HG03457 (cell line): ENCODE results near the gene TPD52L1.

Experiments used
- ATAC-seq: cut with Tn5 transposase; IDR thresholded peaks from one replicate; pipeline ENCODE4 v1.9.1; 2021; ENCODE audit warnings: moderate number of reproducible peaks; ENCODE audit not compliant: unreplicated experiment

Gene TPD52L1

DNA sequence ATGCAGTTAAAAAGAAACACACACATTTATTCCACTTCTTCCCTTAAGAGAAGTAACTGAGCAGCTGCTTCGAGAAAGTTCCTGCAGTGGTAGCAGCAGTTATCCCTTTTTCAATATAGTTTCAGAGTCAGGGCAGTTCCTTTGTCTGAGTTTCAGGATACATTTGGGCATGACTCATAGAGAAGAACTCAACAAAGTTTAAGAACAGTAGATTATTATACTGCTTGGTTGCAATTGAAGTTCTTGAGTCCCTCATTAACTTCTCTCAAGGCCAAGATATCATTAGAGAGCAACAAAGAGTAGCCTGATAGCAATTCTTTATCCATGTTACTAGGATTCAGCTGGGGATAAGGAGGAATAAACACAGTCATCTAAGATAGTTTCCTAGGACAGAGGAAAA lies 54.4 kb downstream of the TPD52L1 start:
- ATAC-seq = no peak

DNA sequence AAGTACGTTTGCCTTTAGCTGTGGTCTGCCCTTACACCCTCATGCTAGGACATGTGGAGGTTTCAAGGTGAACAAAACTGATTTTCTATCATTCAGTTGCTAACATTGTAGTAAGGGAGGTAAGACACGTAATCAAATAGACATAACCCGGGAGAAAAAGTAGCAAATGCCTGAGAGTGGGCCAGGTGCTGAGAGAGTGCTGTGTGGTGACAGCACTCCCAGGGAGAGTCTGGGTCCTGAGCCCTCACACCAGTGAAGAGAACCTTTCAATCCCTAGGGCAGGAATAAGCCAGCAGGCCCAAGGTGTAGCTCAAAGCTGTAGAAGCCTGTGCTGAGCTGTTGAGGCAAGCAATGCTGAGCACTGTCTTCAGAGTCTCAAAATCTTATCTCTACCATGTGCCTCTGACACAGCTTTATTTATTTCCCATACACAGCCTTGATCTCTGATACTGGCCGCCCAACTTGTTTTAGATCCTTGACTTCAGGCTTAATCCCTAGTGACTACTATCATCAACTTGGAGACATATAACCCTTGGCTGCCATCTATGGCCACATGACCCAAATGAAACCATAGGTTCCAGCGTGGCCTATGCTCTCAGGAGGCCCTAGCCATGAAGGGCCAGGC lies 55.2 kb downstream of the TPD52L1 start:
- ATAC-seq = no peak

DNA sequence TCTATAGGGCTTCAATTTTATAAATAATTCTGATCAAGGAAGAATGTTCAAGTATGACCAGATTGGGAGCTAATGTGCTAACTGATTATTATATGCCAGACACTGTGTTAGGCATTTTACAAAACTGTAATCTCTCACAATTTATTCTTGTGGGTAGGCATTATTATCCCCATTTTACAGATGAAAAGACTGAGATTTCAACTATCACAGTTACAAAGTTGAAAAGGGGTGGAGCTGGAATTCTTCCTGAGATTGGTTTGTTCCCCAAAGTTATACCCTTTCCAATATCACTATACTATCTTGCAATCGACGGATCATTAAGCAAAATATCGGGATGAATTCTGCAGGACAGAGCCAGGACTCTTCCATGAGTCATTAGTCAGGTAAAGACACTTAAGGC lies 57.1 kb downstream of the TPD52L1 start:
- no peak for ATAC-seq

DNA sequence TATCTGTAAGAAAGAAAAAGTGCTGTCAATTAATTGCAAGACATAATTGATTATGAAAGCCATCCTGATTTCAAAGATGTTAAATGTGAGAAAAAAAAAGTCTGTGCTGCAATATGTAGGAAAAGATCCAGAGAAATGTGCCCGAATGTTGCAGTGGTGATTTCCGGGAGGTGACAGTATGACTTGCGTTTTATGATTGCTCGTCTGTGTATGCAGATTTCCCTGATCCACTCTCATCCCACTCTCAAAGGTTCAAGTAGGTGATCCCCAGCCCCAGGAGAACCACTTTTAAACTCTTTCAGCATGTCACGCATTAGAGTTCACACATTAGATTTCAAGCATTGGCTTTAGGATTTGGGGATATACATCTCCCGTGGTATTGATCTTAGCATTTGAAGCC lies 57.8 kb downstream of the TPD52L1 start:
- ATAC-seq = no peak

DNA sequence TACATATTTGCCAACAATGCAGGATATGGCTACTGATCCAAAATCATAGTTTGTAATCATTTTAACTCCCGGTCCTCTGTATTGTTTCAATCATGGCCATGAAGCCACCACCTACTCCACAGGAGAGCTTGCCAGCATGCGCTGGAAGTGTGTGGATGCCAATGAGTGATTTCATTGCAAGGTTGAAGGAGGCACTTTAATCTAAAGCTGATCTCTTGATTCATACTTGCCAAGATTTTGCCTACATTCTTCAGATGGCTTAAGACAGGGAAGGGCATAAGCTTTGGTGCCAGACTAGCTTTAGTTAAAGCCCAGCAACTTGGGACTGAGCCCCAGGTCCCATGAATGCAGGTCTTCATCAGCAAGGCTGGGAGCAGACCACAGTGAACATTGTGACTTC lies 58.8 kb downstream of the TPD52L1 start:
- no peak for ATAC-seq

DNA sequence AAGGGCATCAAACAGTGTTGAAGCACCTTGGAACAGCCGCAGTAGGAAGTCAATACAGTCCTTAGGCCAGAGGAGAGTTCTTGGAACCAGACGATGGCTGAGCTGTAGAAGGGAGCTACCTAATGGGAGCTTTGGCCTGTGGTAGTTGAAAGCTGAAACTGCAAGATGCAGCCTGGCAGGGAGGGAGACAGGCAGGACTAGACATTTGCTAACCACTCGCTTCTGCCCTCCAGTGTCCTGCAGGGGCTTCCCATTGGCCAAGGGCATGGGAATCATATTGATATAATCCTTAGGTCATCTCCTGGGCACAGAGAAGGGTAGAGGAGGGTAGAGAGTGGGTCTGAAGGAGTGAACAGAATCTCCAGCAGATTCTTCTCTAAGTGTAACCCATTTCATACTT lies 60.4 kb downstream of the TPD52L1 start:
- ATAC-seq = no peak

DNA sequence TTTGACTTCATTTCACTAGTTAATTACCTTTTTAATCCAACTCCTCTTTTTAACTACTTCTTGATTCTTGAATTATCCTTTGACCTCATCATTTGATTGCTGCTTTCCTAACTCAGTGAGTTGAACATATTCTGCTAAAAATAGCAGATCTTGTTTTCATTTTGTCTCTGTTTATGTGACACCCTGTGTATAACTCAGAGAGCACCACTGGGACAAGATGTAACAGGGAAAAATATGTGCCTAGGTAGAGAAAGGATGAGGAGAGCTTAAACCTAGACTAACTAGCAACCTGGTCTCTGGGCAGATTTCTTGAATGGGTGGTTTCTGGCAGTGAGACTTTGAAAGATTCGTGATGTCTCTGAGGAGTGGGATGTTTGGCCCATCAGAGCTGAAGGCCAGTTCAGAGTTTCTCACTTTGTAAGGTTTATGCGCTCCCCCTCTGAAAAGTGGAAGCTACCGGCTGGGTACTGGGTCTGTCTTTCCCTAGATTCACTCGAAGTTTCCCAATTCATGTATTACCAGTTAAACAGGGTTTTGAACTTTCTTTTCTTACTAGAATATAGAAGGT lies 61.8 kb downstream of the TPD52L1 start:
- ATAC-seq = no peak

DNA sequence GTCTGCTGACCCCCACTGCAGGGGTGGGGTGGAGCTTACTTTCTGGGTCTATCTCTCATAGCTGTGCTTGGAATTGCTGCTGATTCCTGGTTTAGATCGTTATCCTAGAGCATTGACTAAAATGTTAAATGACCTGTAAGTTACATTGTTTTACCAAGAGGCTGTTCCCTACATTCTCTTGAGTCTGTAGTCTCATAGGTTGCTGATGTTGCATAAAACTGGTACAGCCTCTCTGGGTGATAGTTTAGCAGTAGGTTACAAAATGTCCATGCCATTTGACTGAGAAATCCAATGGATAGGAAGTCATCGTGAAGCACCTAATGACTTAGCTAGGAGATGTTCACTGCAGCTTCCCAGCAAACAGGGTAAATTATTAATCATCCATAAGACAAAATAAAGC lies 62.4 kb downstream of the TPD52L1 start:
- no peak for ATAC-seq

DNA sequence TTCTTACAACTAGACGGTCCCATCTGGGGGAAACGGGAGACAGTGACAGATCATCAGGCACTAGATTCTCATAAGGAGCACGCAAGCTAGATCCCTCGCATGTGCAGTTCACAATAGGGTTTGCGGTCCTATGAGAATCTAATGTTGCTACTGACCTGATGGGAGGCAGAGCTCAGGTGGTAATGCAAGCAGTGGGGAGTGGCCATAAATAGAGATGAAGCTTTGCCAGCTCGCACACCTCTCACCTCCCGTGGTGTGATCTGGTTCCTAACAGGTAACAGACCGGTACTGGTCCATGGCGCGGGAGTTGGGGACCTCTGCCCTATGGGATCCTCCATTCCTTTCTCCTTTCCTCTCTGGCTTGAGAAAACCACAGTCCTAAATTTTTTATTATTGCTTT lies 63.8 kb downstream of the TPD52L1 start:
- no peak for ATAC-seq

DNA sequence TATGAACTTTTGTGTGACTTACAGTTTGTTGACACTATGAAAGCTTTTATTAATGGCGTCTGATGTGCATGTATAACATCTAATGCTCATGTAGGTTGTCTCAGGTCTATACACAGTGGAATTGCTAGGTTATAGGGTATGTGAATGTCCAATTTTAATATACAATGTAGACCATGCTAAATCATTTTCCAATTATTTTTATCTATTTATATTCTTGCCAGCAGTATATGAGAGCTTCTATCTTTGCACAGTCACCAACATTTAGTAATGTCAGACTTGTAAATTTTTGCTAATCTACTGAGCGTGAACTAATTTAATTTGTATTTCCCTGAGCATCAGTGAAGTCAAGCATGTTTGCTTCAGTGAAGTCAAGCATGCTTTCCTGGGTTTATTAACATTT lies 64.4 kb downstream of the TPD52L1 start:
- ATAC-seq = no peak

DNA sequence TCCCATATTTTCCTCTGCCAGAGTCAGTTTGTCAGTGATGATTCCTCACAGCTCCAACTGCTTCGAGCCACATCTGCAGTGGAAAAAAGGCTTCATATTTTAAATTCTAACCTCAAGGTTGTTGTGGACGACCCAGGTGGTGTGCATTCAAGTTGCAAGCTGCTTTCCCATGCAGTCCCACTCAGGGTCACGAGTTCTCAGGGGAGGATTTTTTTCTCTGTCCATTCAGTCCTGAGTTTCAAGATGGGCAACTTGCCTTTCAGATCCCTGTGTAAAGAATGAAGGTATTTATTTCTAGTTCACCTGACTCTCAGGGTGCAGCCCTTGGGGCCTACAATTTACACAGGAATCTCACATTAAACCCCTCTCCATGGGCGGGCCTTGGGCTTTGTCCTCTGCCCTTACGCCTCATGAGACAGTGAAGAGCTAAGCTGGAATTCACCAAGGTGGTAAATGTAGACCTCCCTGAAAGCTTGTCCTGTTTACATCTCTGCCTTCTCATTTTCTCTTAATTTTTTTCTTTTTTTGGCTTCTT lies 65.9 kb downstream of the TPD52L1 start:
- ATAC-seq = no peak

DNA sequence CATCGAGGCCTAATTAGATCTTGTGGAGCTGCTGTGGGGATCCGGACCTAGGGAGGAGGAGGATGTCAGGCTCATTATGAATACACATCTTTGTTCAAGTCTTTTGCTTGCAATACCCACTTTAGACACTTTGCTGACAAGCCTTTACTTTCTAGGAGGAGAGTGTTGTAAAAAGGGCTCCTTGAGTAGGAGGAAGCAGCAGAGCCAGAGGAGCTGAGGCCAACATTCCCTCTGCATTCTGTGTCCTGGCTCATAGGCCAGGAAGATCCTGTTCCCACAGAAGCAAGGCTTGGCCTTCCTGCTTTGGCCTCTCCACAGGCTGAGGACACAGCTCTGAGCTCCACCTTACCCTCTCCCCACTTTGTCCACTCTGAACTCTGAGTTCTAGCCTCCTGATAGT lies 67.1 kb downstream of the TPD52L1 start:
- ATAC-seq = no peak

DNA sequence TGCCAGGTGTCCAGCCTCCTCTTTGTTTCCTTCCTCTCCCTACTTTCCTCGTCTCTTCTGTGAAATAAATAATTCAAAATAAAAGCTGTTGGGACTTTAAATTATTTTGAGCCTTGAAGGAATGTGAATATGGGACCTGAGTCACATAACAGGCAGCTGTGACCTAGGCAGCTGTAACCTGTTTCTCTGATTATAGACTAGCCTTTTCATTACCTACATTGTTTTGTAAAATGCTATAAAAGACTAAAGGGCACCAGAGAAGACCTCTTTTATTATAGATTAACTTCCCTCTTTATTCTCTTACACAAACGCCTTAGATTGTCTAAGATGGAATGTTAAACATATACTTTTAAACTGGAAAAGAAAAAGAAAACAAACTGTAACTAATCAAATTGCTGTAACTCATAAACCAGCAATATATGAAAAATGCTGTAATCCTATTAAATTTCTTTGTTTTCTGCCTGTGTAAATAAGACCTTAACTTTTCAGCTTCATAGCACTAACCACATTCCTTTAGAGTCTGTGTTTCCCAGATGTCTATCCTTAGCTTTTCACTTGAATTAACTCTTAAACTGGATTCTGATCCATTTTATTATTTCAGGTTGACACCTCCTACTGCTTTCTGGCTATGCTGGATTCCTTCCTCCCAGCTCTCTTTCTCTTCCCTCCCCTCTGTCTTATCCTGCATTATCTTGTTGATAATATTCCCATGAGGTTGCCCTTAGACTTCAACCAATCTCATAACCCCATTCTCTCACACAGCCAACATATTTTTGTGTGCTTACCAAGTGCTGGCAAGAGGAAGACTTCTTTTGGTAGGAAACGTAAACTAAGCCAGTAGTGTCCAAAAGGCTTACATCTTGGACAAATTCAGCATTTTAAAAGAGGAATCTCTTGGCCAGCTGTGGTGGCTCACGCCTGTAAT lies 69.2 kb downstream of the TPD52L1 start:
- ATAC-seq = no peak

DNA sequence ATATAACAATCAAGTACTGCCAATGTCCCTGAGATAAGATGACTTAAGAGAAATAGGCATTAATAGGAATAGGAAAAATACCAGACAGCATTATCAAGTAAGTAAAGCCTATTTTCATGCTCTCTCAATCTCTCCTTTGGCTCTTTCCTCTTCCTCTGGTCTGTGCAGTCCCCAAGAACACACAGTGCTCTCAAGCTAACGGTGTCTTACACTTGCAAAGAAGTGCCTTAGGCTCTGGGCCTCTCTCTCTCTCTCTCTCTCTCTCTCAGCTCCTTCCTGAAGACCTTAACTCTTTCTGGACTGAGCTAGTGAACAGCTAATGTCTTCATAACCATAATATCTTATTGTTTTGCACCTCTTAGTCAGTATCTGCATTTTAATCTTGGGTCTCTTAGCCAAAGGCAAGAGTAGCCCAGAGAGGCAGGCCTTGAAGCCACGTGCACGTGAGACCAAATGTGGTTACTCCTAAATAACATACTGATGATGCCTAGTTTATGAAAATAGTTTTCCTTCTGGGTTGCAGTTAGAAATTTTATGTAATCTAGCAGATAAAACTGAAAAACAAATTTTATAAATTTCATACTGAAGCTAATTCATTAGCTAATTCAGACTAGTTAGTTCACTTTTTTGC lies 70.8 kb downstream of the TPD52L1 start:
- no peak for ATAC-seq

DNA sequence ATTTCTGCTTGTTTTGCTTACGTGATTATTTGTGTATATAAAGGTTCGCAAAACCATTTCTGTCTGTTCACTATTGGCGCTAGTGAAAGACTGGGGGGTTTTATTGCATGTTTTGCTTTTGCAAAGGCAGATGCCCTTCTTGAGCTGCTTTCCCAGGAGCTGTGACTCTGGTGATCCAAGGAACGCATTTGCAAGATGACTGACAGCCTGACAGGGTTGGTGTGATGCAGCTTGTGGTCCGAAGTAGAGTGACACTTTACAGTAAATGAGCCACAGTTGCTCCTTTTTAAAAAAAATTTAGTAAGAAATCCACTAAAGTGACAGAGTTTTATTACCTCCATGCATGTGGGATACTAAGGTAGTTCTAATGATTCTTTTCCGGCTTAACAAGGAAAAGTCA lies 73.7 kb downstream of the TPD52L1 start:
- no peak for ATAC-seq

DNA sequence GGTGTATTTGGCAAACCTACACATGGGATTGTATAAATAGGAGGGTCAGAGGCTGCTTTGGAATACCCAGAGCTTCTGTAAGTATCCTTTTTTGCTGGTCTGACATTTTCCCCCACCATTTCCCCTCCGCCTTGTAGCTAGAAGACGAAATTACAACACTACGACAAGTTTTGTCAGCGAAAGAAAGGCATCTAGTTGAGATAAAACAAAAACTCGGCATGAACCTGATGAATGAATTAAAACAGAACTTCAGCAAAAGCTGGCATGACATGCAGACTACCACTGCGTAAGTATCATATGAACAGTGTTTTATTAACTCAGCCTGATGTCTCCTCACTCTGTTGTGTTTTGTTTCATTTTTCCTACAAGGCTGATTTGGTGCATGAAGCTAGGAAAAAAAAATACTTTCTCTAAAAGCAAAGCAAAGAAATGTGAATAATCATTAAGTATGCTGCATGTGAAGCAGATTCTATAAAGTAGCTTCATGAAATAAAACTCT lies 75.5 kb downstream of the TPD52L1 start:
- ATAC-seq = no peak

DNA sequence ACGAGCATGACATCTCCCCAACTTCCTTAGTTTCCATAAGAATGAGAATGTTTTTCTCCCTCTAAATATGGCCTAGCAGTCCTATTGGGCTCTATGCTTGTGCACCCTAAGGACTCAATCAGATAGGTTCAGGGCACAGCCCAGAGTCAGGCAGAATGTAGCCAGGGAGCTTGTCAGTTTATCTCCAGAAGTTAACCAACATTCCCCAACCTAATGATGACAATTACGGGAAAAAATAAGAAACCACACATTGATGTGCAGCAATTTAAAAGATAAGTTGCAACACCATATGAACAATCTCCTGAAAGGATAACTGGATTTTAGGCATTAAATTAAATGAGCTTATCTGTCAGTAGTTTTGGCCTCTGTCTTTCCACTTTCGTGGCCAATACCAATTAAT lies 77.1 kb downstream of the TPD52L1 start:
- ATAC-seq = no peak

DNA sequence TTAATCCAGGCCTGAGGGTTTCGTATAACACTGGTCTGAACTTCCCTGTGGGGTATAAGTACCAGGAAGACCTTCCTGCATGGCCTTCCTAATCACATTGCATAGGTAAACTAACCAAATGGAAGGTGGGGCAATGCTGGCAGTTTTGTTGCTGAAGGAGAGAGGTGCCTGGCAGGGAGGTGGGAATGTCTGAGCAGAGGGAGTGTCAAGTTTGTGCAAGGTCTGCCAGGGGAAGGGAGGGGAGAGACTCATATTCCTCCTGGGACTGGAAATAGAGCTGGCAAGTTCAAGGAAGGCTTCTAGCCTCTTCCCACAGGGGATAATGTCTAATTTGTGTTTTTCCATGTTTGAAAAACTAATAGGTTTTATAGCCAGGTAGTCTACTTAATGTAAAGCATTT lies 77.6 kb downstream of the TPD52L1 start:
- ATAC-seq = no peak

DNA sequence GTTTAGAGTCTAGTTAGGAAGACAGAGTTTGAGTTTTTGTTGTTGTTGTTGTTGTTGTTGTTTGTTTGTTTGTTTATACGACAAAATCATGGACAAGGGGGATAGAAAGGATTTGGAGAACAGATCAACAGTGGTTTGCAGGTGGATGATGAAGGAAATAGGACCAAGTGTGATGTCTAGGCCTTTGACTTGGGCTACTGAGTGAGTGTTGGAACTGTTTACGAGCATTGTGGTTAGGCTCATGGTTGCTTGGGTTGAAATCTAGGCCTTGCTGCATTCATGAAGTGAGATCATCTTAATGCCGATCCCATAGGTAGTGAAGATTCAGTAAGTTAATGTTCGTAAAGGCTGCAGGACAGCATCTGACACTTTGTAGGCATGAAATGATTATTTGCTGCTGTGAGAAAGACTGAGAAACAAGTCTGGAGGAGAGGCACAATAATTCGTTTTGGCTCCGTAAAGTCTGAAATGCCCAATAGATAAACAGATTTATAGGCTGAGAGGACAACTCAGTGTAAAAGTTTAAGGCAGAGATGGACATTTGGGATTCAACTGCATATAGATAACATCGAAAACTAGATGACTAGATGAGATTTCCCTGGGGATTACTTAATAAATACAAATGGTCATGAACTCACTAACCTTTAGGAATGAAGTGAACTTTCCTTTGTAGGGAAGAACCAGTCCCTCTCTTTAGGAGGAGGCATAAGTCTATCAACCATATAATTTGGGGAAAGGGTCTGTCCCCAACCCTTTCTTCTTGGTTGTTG lies 78.2 kb downstream of the TPD52L1 start:
- no peak for ATAC-seq

DNA sequence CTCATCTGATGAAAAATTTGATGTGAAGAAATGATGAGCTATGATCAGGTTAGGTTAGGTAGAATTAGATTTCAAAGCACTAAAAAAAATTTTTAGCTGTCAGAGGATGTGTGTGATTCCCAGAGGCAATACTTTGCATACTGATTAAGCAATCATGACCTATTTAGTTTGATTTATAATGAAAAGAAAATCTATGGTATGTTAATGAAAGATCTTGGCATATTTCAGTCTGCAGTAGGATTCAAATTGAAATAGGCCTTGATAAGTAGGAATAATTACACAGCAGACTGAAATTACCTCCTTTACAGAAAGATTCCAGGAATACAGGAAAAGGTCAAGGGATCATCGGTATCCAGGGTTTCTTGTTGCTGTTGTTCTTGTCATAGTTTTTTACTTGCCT lies 78.9 kb downstream of the TPD52L1 start:
- no peak for ATAC-seq

DNA sequence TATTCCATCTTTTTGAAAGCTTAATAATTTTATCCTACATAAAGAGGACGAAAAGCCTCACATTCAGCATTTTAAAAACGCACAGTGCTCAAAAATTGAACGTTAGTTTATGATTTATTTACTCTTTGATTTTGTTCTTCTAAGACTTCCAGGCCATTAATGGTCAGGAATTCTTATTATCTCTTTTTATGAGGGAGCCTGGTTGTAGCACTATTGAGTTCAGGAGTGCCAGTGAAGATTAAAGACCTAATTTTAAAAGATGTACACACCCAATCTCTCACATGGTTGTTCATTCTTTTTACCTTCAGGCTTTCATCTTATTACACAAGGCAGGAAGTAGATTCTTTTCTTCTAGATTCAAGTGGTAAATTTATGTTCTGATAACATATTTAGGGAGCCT lies 79.6 kb downstream of the TPD52L1 start:
- ATAC-seq = no peak
